H1 (cell line): ENCODE data around the gene PPP2R3A. TPM values are rescaled to one million over a fixed set of nuclear protein-coding genes. Genes with fewer than 3 reads are reported as not detected.

Source experiments
- CTCF ChIA-PET: fragments of 300-600 bp; sonication (Branson Sonifier 250); formaldehyde crosslinking; loops from one replicate; lab custom pipeline; 2021; ENCODE audit not compliant: partially characterized antibody; lab: Charles Lee
- POLR2A ChIA-PET: fragments of 300-600 bp; sonication (Branson Sonifier 250); formaldehyde crosslinking; loops from one replicate; lab custom pipeline; 2021; ENCODE audit warnings: inconsistent platforms; ENCODE audit not compliant: partially characterized antibody; lab: Charles Lee
- DNase-seq, 2 experiments: peaks; one replicate each; pipeline versions ENCODE4 v3.0.0 to v3.0.0-alpha.2; 2010 to 2022; ENCODE audit warnings: low spot score in 2 of 2, low read depth in 1 of 2, mixed read lengths in 1 of 2
- FAIRE-seq: peaks from 2 replicates; lab custom pipeline; 2011; peaks lifted over from hg19 to GRCh38; lab: Jason Lieb, UNC
- H2AFZ ChIP-seq: 2 replicates; pipeline ENCODE4 v1.8.1; 2012; ENCODE audit warnings: low read length, inconsistent platforms
- H2AK5ac ChIP-seq: 2 replicates; pipeline ENCODE4 v1.6.1; 2013; ENCODE audit warnings: low read depth, low read length
- H2BK120ac ChIP-seq: replicated peaks from 2 replicates; pipeline ENCODE3; 2013; ENCODE audit warnings: low read depth, low read length, inconsistent platforms
- H2BK12ac ChIP-seq: 2 replicates; pipeline ENCODE4 v1.6.1; 2013; ENCODE audit warnings: low read depth, low read length
- H2BK15ac ChIP-seq: 2 replicates; pipeline ENCODE4 v1.6.1; 2013; ENCODE audit warnings: low read length
- H2BK20ac ChIP-seq: 2 replicates; pipeline ENCODE4 v1.6.1; 2013; ENCODE audit warnings: low read length
- H2BK5ac ChIP-seq: 2 replicates; pipeline ENCODE4 v1.6.1; 2013; ENCODE audit warnings: low read depth, low read length
- H3K14ac ChIP-seq: 2 replicates; pipeline ENCODE4 v1.6.1; 2013; ENCODE audit warnings: inconsistent platforms; ENCODE audit not compliant: insufficient read length
- H3K18ac ChIP-seq: 2 replicates; pipeline ENCODE4 v1.6.1; 2013; ENCODE audit warnings: low read length; ENCODE audit errors: extremely low read depth
- H3K23ac ChIP-seq: 2 replicates; pipeline ENCODE4 v1.6.1; 2013; ENCODE audit warnings: inconsistent platforms; ENCODE audit not compliant: insufficient read length
- H3K23me2 ChIP-seq: 2 replicates; pipeline ENCODE4 v1.6.1; 2013; ENCODE audit warnings: low read depth, low read length
- H3K27ac ChIP-seq: 2 replicates; pipeline ENCODE4 v1.6.1; 2011; ENCODE audit warnings: low read depth, low read length, inconsistent platforms
- H3K27me3 ChIP-seq, 4 experiments: replicated peaks in 1 of 4; 1 replicate in 1 of 4; 2 replicates in 3 of 4; pipeline versions ENCODE4 v1.6.1 to v1.8.1; 2011 to 2013; ENCODE audit warnings: low read length in 3 of 4, mild to moderate bottlenecking in 3 of 4, inconsistent platforms in 2 of 4, mixed read lengths in 2 of 4, moderate library complexity in 1 of 4; ENCODE audit not compliant: control insufficient read depth in 3 of 4, insufficient read depth in 3 of 4; ENCODE audit errors: extremely low read depth in 1 of 4
- H3K36me3 ChIP-seq, 4 experiments: 2 replicates each; pipeline versions ENCODE4 v1.6.1 to v1.8.1; 2011 to 2013; ENCODE audit warnings: mild to moderate bottlenecking in 4 of 4, low read length in 3 of 4, moderate library complexity in 2 of 4, control low read depth in 1 of 4, inconsistent platforms in 1 of 4; ENCODE audit not compliant: insufficient read depth in 4 of 4, control insufficient read depth in 2 of 4
- H3K4ac ChIP-seq: replicated peaks from 2 replicates; pipeline ENCODE3; 2013; ENCODE audit warnings: low read length, low read depth, mixed read lengths, inconsistent platforms; ENCODE audit not compliant: insufficient read length
- H3K4me1 ChIP-seq, 4 experiments: replicated peaks in 1 of 4; 1 replicate in 1 of 4; 2 replicates in 3 of 4; pipeline versions ENCODE4 v1.6.1 to v1.8.1; 2011 to 2013; ENCODE audit warnings: low read length in 3 of 4, inconsistent platforms in 2 of 4, mixed read lengths in 1 of 4; ENCODE audit not compliant: insufficient read depth in 4 of 4, control insufficient read depth in 3 of 4
- H3K4me2 ChIP-seq, 2 experiments: 2 replicates each; pipeline versions ENCODE4 v1.6.1 to v1.8.1; 2011 to 2013; ENCODE audit warnings: low read depth in 2 of 2, low read length in 2 of 2, control low read depth in 1 of 2, inconsistent platforms in 1 of 2, mild to moderate bottlenecking in 1 of 2; ENCODE audit not compliant: insufficient read depth in 1 of 2
- H3K4me3 ChIP-seq, 4 experiments: fragments of 200-600, 300-600 bp in 1 of 4; sonication (generic), shearing (Covaris generic), sonication (Bioruptor Twin) in 1 of 4; 2 replicates each; pipeline versions ENCODE4 v1.5.1 to v1.8.1; 2011 to 2016; ENCODE audit warnings: low read length in 4 of 4, low read depth in 3 of 4, control low read depth in 2 of 4, inconsistent platforms in 2 of 4, mild to moderate bottlenecking in 2 of 4, mixed read lengths in 1 of 4, moderate library complexity in 1 of 4; ENCODE audit not compliant: insufficient read depth in 2 of 4; ENCODE audit errors: extremely low read depth in 1 of 4
- H3K56ac ChIP-seq: replicated peaks from 2 replicates; pipeline ENCODE3; 2013; ENCODE audit warnings: low read depth, mild to moderate bottlenecking, mixed read lengths, low read length, inconsistent platforms; ENCODE audit not compliant: insufficient read length
- H3K79me1 ChIP-seq: 2 replicates; pipeline ENCODE4 v1.6.1; 2013; ENCODE audit warnings: low read depth, low read length, control low read depth
- H3K79me2 ChIP-seq, 2 experiments: 2 replicates each; pipeline versions ENCODE4 v1.6.1 to v1.8.1; 2012 to 2013; ENCODE audit warnings: low read length in 2 of 2, mild to moderate bottlenecking in 2 of 2, inconsistent platforms in 1 of 2; ENCODE audit not compliant: insufficient read depth in 2 of 2, control insufficient read depth in 1 of 2
- H3K9ac ChIP-seq, 4 experiments: replicated peaks in 1 of 4; 1 replicate in 1 of 4; 2 replicates in 3 of 4; pipeline versions ENCODE4 v1.6.1 to v1.8.1; 2011 to 2013; ENCODE audit warnings: low read depth in 3 of 4, low read length in 3 of 4, control low read depth in 2 of 4, mild to moderate bottlenecking in 2 of 4, moderate library complexity in 2 of 4, inconsistent platforms in 1 of 4; ENCODE audit errors: extremely low read depth in 1 of 4
- H3K9me3 ChIP-seq, 2 experiments: 2 replicates each; pipeline versions ENCODE4 v1.6.1 to v1.8.1; 2012 to 2013; ENCODE audit warnings: mild to moderate bottlenecking in 2 of 2, moderate library complexity in 2 of 2, control low read depth in 1 of 2, inconsistent platforms in 1 of 2, low read depth in 1 of 2, low read length in 1 of 2, mixed read lengths in 1 of 2; ENCODE audit not compliant: insufficient read depth in 2 of 2
- H4K20me1 ChIP-seq, 2 experiments: replicated peaks in 1 of 2; 2 replicates each; pipeline versions ENCODE3 to v1.8.1; 2011 to 2013; ENCODE audit warnings: inconsistent platforms in 2 of 2, low read length in 2 of 2, mild to moderate bottlenecking in 1 of 2; ENCODE audit not compliant: insufficient read depth in 2 of 2, control insufficient read depth in 1 of 2
- H4K5ac ChIP-seq: 2 replicates; pipeline ENCODE4 v1.6.1; 2013; ENCODE audit warnings: low read length, low read depth, mixed read lengths, inconsistent platforms; ENCODE audit not compliant: insufficient read length
- H4K8ac ChIP-seq: 2 replicates; pipeline ENCODE4 v1.8.0; 2013; ENCODE audit warnings: mild to moderate bottlenecking, moderate library complexity, low read length, inconsistent platforms; ENCODE audit not compliant: insufficient read depth; ENCODE audit errors: extremely low read depth
- H4K91ac ChIP-seq: replicated peaks from 2 replicates; pipeline ENCODE3; 2013; ENCODE audit warnings: low read length, mixed read lengths, inconsistent platforms; ENCODE audit not compliant: insufficient read length
- CBX8 ChIP-seq: fragments of 300-800, 300-1000 bp; sonication (generic); IDR thresholded peaks from 2 replicates; pipeline ENCODE4 v1.7.1; 2016; ENCODE audit warnings: low read depth, low read length, borderline replicate concordance
- CREB1 ChIP-seq: IDR thresholded peaks from 2 replicates; pipeline ENCODE4 v1.6.1; 2012; ENCODE audit warnings: inconsistent platforms
- EZH2 ChIP-seq: fragments of 200-600 bp; sonication (generic); IDR thresholded peaks from 2 replicates; pipeline ENCODE4 v1.7.1; 2012; ENCODE audit warnings: low read depth, mild to moderate bottlenecking, moderate library complexity, low read length, inconsistent platforms; ENCODE audit not compliant: severe bottlenecking
- HDAC6 ChIP-seq: IDR thresholded peaks from one replicate; pipeline ENCODE4 v1.7.1; 2012; ENCODE audit warnings: low read depth, mild to moderate bottlenecking, inconsistent platforms, low read length, moderate library complexity
- JUND ChIP-seq: IDR thresholded peaks from 2 replicates; pipeline ENCODE4 v1.6.1; 2011; ENCODE audit warnings: mild to moderate bottlenecking, improper control_type of control experiment, low read length
- KDM1A ChIP-seq: fragments of 200-600, 300-600 bp; sonication (generic); IDR thresholded peaks from 2 replicates; pipeline ENCODE4 v1.7.1; 2016; ENCODE audit warnings: mild to moderate bottlenecking, low read length, borderline replicate concordance
- MAX ChIP-seq: IDR thresholded peaks from 2 replicates; pipeline ENCODE4 v1.6.1; 2012; ENCODE audit warnings: inconsistent platforms
- POLR2AphosphoS5 ChIP-seq: IDR thresholded peaks from 2 replicates; pipeline ENCODE4 v1.6.1; 2011; ENCODE audit warnings: low read depth, low read length
- RBBP5 ChIP-seq: IDR thresholded peaks from 2 replicates; pipeline ENCODE4 v1.7.1; 2012; ENCODE audit warnings: low read depth, mild to moderate bottlenecking, inconsistent platforms, low read length, moderate library complexity, borderline replicate concordance
- SP4 ChIP-seq: IDR thresholded peaks from 2 replicates; pipeline ENCODE4 v1.6.1; 2012; ENCODE audit warnings: low read length, inconsistent platforms
- TAF1 ChIP-seq: IDR thresholded peaks from 2 replicates; pipeline ENCODE4 v1.6.1; 2011; ENCODE audit warnings: mild to moderate bottlenecking, low read depth, low read length
- TBP ChIP-seq: IDR thresholded peaks from 2 replicates; pipeline ENCODE4 v1.6.1; 2011; ENCODE audit warnings: low read depth, low read length, improper control_type of control experiment
- TEAD4 ChIP-seq: IDR thresholded peaks from 2 replicates; pipeline ENCODE4 v1.6.1; 2012; ENCODE audit warnings: low read depth, low read length, inconsistent platforms, mixed read lengths
- USF2 ChIP-seq: IDR thresholded peaks from 2 replicates; pipeline ENCODE4 v1.6.1; 2011; ENCODE audit warnings: low read length, improper control_type of control experiment
- YY1 ChIP-seq: IDR thresholded peaks from 2 replicates; pipeline ENCODE4 v1.6.1; 2011; ENCODE audit warnings: low read depth, mild to moderate bottlenecking, low read length
- polyA plus RNA-seq, 7 experiments: library from polyadenylated mRNA; depleted of rRNA in 3 of 7; stranded (reverse) in 5 of 7; unstranded in 2 of 7; fragments of >200 nt in 5 of 7; fragments of 200-250 nt in 2 of 7; gene quantifications; 1 replicate in 5 of 7; 2 replicates in 1 of 7; 4 replicates in 1 of 7; pipeline versions ENCODE4 v1.2.1 to v1.2.3, GENCODE V29; 2011 to 2013; ENCODE audit warnings: missing spikeins in 2 of 7, mixed read lengths in 2 of 7
- total RNA-seq: library from RNA; stranded (reverse); fragmentation: NEBNext Ultra II Directional; extraction: Animal tissue kit (Norgen Biotek cat#: 25700); gene quantifications from 2 replicates; pipeline ENCODE4 v1.2.1, GENCODE V29; 2021

Gene PPP2R3A
- total and polyA plus RNA-seq, 2 of the 8 experiments (the other 6 are each of a cell fraction or from before 2014, with no cell fraction given): 4.1 to 15.2 TPM

- Histone ChIP-seq H4K20me1 (peaks cover 1 to 4% of the 10 kb centered on the region in 2 experiments), H3K4me2 (no peak overlapping the region), H3K23me2 (no peaks in the 10 kb centered on the region), H2AK5ac (no peak overlapping the region), H3K79me2 (peaks cover 16 to 96% of the 10 kb centered on the region in 2 experiments), H3K14ac (no peak overlapping the region), H3K79me1 (no peaks in the 10 kb centered on the region; the same call in 1 of the 2 replicates), H2BK5ac (no peak overlapping the region), H3K18ac (no peak overlapping the region), H3K27me3 (no peaks in the 10 kb centered on the region), H3K27ac (no peak overlapping the region), H2BK12ac (no peak overlapping the region), H2BK20ac (no peak overlapping the region), H3K56ac (no peak overlapping the region), H3K4ac (no peak overlapping the region), H2BK15ac (no peak overlapping the region), H3K9ac (no peak overlapping the region), H4K91ac (no peak overlapping the region), H4K8ac (no peak overlapping the region), H3K4me1 (peaks cover 0 to 4% (median 0%) of the 10 kb centered on the region in 4 experiments; a peak in 2 of 7 replicates), H3K36me3 (no peaks in the 10 kb centered on the region), H4K5ac (no peak overlapping the region), H2BK120ac (no peak overlapping the region), H3K9me3 (no peaks in the 10 kb centered on the region), H3K23ac (no peak overlapping the region), H2AFZ (no peak overlapping the region), H3K4me3 (no peak overlapping the region)
- POLR2A ChIA-PET: interaction anchor here (0.6 kb wide), 1 partner anchor 61 kb away, joined by 3 read pairs; no protein-coding TSS in a partner anchor
- FAIRE-seq: no peak
- DNase-seq: no peak
- CTCF ChIA-PET: interaction anchor here (0.6 to 0.9 kb wide), 2 partner anchors 11 to 173 kb away, joined by 3 read pairs; no protein-coding TSS in a partner anchor
- TF ChIP-seq MAX (no peak), CBX8 (no peak), CREB1 (no peak), YY1 (no peak), SP4 (no peak), EZH2 (no peak), RBBP5 (no peak), JUND (no peak), HDAC6 (no peak), POLR2AphosphoS5 (no peak), TAF1 (no peak), KDM1A (no peak), TBP (no peak), TEAD4 (no peak), USF2 (no peak)
Observed at GRCh38 chr3:136161516-136161915, 196.0 kb downstream of the PPP2R3A start.
